Measurements from ENCODE around the gene TANC1. TPM values are rescaled to one million over a fixed set of nuclear protein-coding genes. Genes with fewer than 3 reads are reported as not detected.

Gene TANC1
- total and polyA plus RNA-seq, 2 donors (not counting 3 experiments of a cell fraction or from before 2014, with no cell fraction given), result 58.9 to 99.4 TPM

- Histone ChIP-seq H3K4me2 (ENCODE audit: insufficient read depth, low read length) (no peak overlapping the region), H3K9me3 (replicated peaks; ENCODE audit: control insufficient read depth, insufficient read depth, low read length) (no peaks in the 10 kb centered on the region), H3K4me3 (replicated peaks in 1 of 3; ENCODE audit: insufficient read depth in 1 of 3, low read depth in 1 of 3, low read length in 3 of 3) (no peak overlapping the region), H3K4me1 (ENCODE audit: control insufficient read depth, extremely low read depth, insufficient read depth, low read length) (peaks cover 28% of the 10 kb centered on the region), H2AFZ (ENCODE audit: low read depth, low read length) (no peak overlapping the region), H3K9ac (replicated peaks; ENCODE audit: extremely low read depth, insufficient read depth, low read length) (no peak overlapping the region), H3K79me2 (ENCODE audit: control insufficient read depth, insufficient read depth, low read length) (no peaks in the 10 kb centered on the region), H3K9me1 (replicated peaks; ENCODE audit: control insufficient read depth, extremely low read depth, insufficient read depth, low read length) (no peaks in the 10 kb centered on the region), H3K27me3 (ENCODE audit: control insufficient read depth in 2 of 2, insufficient read depth in 2 of 2, low read length in 2 of 2) (no peaks in the 10 kb centered on the region), H3K36me3 (ENCODE audit: control insufficient read depth in 2 of 2, extremely low read depth in 1 of 2, insufficient read depth in 2 of 2, low read length in 2 of 2) (peaks cover 8 to 16% of the 10 kb centered on the region in 2 experiments), H3K27ac (ENCODE audit: insufficient read depth, low read depth, low read length) (no peak overlapping the region), H4K20me1 (replicated peaks; ENCODE audit: control insufficient read depth, extremely low read depth, insufficient read depth, low read length) (peaks cover 4% of the 10 kb centered on the region)
- no peak for TF ChIP-seq FOS (IDR thresholded peaks at IDR 0.05; ENCODE audit: borderline replicate concordance, insufficient read depth, low read length)
- TF ChIP-seq POLR2AphosphoS5 (IDR thresholded peaks at IDR 0.05; ENCODE audit: insufficient read depth, low read depth, low read length), result no peak
- no peak for TF ChIP-seq EZH2 (IDR thresholded peaks at IDR 0.05; ENCODE audit: borderline replicate concordance, low read depth, low read length, severe bottlenecking)
- no peak for TF ChIP-seq GATA2 (IDR thresholded peaks at IDR 0.05; ENCODE audit: insufficient read depth, insufficient read length, low read depth, low read length)
- no peak for TF ChIP-seq MAX (IDR thresholded peaks at IDR 0.05; ENCODE audit: insufficient read depth, insufficient read length)
- TF ChIP-seq POLR2A (IDR thresholded peaks at IDR 0.05; ENCODE audit: low read depth, low read length), result no peak
- no peak for TF ChIP-seq MYC (IDR thresholded peaks at IDR 0.05; ENCODE audit: low read depth, low read length)
- no peak for TF ChIP-seq JUN (IDR thresholded peaks at IDR 0.05; ENCODE audit: borderline replicate concordance, insufficient read depth, insufficient read length, low read depth)
- TF ChIP-seq CTCF (IDR thresholded peaks at IDR 0.05; ENCODE audit: extremely low read depth in 1 of 2, insufficient read depth in 1 of 2, low read depth in 1 of 2, low read length in 2 of 2), result no peak
- intact Hi-C loops (cut with micrococcal nuclease) (no loop called here), dilution Hi-C loops (cut with MboI; ENCODE audit: extremely low pct_ligation_motif_present, low sequenced_read_pairs) (no loop called here)
- ChIA-PET POLR2A (no interaction called here), CTCF (interaction anchor here (0.7 to 2.8 kb wide), 7 partner anchors 10 to 167 kb away, joined by 3 to 12 read pairs (median 5); no protein-coding TSS in a partner anchor)
- FAIRE-seq (no peak), DNase-seq (ENCODE audit: low read depth, low spot score) (peak; percentile 71)
- no TSS peak for BruUV-seq (replicated peaks)
These were observed 196.0 kb downstream of the TANC1 start for GRCh38 chr2:159164457-159164911.
